ENCODE data around the gene TRMT1.

The TRMT1 gene

GRCh38 chr19:13089857-13090507, 26.6 kb downstream of the TRMT1 start:
- DNase-seq: no peak

GRCh38 chr19:13089139-13089856, 27.2 kb downstream of the TRMT1 start:
- no peak for DNase-seq

- DNase-seq: no peak
These were observed 28.6 kb downstream of the TRMT1 start for GRCh38 chr19:13087795-13088537.

GRCh38 chr19:13087295-13087694, 29.2 kb downstream of the TRMT1 start:
- DNase-seq: no peak

GRCh38 chr19:13086341-13086740, 30.2 kb downstream of the TRMT1 start:
- DNase-seq: no peak

- DNase-seq: no peak
These were observed 30.9 kb downstream of the TRMT1 start for GRCh38 chr19:13085666-13086065.

GRCh38 chr19:13083627-13084026, 32.9 kb downstream of the TRMT1 start:
- DNase-seq: no peak

- DNase-seq: no peak
These were observed 33.5 kb downstream of the TRMT1 start for GRCh38 chr19:13083008-13083404.

GRCh38 chr19:13082192-13083007, 34.1 kb downstream of the TRMT1 start:
- DNase-seq: no peak

GRCh38 chr19:13079542-13079986, 37.0 kb downstream of the TRMT1 start:
- peak; percentile 86 for DNase-seq

GRCh38 chr19:13078897-13079541, 37.5 kb downstream of the TRMT1 start:
- DNase-seq: no peak

- no peak for DNase-seq
These were observed 38.2 kb downstream of the TRMT1 start for GRCh38 chr19:13078381-13078780.

GRCh38 chr19:13077240-13077639, 39.3 kb downstream of the TRMT1 start:
- no peak for DNase-seq

- no peak for DNase-seq
These were observed 39.8 kb downstream of the TRMT1 start for GRCh38 chr19:13076787-13077186.

GRCh38 chr19:13076320-13076719, 40.2 kb downstream of the TRMT1 start:
- DNase-seq: no peak

- no peak for DNase-seq
These were observed 42.2 kb downstream of the TRMT1 start for GRCh38 chr19:13074378-13074777.

- no peak for DNase-seq
These were observed 43.3 kb downstream of the TRMT1 start for GRCh38 chr19:13073263-13073662.

- DNase-seq: no peak
These were observed 44.2 kb downstream of the TRMT1 start for GRCh38 chr19:13072188-13072908.

GRCh38 chr19:13071444-13072187, 44.9 kb downstream of the TRMT1 start:
- no peak for DNase-seq

GRCh38 chr19:13070425-13071140, 46.0 kb downstream of the TRMT1 start:
- DNase-seq: no peak

All from right forelimb (tissue), 1 donor.